Measurements from ENCODE around the gene DUSP28.
A peak's percentile ranks its signal among the peaks of the same experiment; 100 is the strongest.
"Not testable (repeated sequence)": the region's sequence is repeated elsewhere in the genome, so short reads cannot be mapped to it uniquely, and the experiment has no call there.

Gene DUSP28

GRCh38 chr2:240560084-240560479 is at the start of gene DUSP28:
Gene DUSP28 (plus strand): TSS chr2:240560357. CDS start chr2:240560685, 328 bp downstream.
- peak; percentile 62 to 86 (median 76) for DNase-seq

DNA sequence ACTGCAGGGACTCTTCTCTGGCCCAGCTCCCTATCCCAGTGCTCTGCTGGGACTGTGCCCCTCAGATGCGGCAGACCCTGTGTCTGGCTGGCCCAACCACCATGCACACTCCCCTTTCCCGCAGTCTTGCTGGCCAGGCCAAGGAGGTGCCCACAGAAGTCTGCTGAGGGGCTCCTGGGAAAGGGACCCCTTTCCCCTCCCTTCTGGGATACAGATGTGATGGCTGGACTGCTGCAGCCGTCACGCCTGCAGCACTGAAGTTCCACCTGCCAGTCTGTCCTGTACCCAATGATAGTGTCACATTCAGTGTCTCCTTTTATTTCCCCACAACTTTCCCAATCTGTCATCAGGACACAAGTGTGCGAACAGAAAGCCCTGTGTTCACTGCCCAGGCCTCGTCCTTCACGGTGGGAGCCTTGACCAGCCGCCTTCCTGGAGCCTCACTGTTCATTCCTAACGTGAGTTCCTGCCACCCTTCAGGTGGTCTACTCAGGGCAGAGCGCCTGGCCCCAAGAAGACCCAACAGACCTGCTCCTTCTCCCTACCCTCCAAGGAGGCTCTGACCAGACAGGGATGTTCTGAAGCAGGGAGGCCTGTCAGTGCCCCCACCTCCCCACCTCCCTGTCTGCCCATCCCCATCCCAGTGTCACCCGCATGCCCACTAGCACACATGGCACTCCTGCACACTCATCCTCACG is 49.5 kb upstream of the DUSP28 start:
- no peak for DNase-seq

DNA sequence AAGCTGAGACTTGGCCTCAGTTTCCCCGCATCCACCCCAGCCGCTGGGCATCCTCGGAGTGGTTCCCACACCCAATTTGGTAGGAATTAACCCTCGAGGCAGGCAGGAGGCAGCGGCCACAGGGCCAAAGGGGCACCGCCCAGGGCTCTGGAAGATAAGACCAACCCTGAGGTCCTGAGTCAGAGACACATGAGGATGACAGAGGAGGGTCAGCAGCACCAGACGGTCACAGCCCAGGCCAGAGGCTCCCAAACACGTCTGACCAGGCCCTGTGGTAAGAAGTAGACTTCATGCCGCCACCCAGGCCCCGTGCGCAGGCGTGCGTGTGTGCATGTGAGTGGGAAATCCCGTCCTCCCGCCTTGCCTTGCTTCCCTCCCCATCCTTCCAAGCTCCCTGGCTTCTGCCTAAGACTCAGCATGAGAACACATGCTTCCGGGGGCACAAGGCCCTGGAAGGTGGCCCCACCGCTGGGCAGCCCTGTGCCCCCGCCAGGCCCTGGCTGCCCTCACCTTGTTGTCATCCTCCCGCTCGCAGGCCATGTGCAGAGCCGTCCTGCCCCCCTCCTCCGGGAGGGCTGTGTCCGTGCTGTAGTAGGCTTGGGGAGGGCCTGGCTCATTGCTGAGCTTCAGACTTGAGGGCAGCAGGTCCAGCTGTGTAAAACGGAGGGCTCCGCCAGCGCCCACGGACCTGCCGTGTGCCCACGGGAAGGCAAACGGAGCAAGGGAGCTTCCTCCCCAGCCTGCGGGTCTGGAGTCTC is 48.6 kb upstream of the DUSP28 start:
- DNase-seq: no peak

DNA sequence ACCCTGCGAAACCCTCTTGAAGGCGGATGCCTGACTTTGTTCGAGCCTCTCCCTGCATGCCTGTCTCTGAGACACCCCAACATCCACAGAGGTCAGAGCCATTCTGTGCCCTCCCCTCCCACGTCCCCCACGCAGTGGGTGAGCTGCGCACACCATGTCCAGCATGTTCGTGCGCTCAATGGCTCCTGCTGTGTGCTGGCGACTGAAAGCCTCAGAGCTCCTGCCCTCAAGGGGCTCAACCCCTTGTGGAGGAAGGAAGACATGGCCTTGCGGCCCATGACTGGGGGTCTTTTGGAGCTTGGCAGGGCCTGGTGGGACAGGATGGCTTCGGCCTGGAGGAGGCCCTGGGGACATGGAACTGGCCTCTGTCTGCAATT is 48.1 kb upstream of the DUSP28 start:
- DNase-seq: no peak

DNA sequence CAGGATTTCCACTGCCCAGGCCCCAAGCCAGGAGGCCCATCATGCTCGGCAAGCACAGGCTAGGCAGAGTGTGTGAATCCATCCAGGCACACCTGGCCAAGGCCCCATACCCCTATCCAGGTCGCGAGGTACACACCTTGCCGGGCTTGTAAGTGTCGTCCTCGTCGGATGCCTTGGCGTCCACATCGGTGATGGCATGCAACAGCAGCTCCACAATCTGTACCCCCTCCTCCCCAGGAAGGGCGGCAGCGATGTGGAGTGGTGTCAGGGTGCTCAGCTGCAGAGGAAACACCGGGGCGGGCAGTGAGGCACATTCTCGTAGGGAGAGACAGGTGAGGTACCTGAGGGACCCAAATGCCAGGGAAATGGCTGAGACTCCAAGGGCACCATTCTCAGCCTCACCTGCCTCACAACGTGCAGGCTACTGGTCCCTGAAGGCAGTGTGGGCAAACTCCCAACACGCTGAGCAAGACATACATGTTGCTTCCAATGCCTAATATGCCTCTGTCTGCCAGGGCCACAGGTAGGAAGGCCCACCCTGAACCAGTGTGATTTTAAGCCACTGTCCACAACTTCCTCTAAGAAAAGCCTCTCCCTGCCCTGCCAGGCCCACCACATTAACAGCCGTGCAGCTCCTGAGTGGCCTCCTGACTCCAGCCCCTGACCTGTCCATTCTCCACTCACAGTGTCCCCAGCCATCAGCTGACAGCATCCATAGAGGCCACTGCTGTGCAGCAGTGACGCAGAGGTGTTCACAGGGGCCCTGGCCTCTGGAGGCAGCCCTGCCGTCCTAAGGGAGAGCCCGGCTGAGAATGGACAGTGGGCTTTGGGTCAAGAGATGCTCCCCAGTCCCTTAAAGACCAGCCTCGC is 47.3 kb upstream of the DUSP28 start:
- DNase-seq: no peak

- peak; percentile 25 to 75 (median 71) for DNase-seq
Measured at GRCh38 chr2:240513549-240514287, 46.4 kb upstream of the DUSP28 start.

DNA sequence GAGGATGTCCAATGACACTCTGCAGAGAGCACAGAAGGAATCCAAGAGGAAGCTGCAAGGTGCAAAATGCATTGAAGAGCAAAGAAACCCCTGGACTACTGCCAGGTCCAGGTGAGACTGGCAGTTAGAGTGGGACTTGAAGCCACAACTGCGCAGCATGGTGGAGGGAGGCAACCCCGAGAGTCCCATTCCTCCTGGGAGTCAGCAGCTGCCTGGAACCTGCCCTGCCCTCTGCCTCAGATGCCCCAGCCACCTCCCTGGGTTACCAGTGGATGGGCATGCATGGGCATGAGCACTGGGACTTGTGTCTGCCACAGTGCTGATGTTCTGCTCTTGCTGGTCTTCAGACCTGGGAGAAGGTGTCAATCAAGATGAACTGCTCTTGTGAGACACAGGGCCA is 45.5 kb upstream of the DUSP28 start:
- no peak for DNase-seq

DNA sequence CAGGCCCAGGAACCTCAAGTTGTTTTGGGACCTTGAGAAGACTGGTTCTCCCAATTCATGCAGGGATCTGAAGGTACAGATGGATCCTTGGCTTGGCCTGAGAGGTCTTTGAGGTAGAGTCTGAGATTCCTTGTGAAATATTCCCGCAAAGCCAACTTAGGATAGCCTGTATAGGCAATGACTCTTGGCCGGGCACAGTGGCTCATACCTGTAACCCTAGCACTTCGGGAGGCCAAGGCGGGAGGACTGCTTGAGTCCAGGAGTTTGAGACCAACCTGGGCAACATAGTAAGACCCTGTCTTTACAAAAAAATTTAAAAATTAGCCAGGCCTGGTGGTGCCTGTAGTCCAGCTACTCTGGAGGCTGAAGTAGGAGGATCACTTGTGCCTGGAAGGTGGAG is 42.8 kb upstream of the DUSP28 start:
- no peak for DNase-seq

- DNase-seq: no peak
Measured at GRCh38 chr2:240518981-240519380, 41.2 kb upstream of the DUSP28 start.

DNA sequence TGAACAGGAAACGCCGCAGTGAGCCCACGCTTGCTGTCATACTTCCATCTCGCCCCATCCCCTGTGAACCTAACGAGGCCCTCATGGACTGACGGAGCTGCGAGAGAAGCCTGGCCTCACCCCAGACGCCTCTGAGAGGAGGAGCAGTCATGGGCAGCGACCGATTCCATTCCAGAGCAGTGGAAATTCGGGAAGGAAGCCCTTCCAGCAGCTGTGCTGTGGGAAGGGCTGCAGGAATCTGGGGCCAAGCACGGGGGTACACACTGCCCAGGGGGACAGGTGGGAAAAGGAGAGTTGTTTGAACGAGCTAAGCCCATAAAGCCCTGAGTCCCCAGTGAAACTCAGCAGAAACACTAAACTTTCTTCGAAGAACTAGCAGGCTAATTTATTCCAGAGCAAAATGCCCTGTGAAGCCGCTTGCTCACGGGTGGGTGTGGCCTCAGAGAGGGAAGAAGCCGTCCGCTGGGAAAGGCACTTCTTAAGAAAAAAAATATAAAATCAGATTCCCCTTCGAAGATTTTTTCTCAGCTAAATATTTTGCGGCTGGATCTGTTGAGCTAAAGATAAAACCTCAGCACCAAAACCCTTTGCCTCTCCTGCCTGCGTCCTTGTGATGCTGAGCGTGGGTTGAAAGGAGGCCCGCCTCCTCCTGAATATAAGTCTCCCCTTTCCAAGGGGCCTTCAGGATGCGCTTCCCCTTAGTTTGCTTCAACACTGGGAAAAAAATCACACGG is 40.6 kb upstream of the DUSP28 start:
- DNase-seq: no peak

GRCh38 chr2:240520130-240520973 is 39.8 kb upstream of the DUSP28 start:
- DNase-seq: no peak

GRCh38 chr2:240520974-240521350 is 39.2 kb upstream of the DUSP28 start:
- DNase-seq: no peak

DNA sequence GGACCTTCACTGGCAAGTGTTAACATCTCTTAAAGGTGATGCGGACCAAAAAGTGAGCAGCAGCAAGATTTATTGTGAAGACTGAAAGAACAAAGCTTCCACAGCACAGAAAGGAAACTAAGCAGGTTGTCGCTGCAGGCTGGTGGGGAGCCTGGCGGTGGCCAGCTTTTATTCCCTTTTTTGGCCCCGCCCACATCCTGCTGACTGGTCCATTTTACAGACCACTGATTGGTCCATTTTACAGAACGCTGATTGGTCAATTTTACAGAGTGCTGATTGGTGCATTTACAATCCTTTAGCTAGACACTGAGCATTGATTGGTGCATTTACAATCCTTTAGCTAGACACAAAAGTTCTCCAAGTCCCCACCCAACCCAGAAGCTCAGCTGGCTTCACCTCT is 38.3 kb upstream of the DUSP28 start:
- not testable (repeated sequence) for DNase-seq

DNA sequence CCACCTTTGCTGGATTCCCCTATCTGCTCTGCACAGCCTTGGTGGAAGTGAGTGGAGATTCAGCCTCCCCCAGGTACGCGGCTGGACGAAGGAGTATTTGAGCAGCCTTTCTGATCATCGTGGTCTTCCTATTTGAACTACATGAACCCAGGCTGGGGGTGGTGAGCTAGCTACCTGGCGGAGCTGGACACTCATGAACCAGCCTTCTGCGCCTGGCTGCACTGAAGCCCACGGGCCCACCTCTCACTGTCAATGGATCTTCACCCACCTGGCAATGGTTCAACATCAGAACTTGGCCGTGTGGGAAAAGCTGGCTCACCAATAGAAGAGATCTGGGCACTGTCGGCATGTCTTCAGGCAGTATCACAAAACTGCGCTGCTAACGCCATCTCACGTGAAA is 37.8 kb upstream of the DUSP28 start:
- DNase-seq: no peak

DNA sequence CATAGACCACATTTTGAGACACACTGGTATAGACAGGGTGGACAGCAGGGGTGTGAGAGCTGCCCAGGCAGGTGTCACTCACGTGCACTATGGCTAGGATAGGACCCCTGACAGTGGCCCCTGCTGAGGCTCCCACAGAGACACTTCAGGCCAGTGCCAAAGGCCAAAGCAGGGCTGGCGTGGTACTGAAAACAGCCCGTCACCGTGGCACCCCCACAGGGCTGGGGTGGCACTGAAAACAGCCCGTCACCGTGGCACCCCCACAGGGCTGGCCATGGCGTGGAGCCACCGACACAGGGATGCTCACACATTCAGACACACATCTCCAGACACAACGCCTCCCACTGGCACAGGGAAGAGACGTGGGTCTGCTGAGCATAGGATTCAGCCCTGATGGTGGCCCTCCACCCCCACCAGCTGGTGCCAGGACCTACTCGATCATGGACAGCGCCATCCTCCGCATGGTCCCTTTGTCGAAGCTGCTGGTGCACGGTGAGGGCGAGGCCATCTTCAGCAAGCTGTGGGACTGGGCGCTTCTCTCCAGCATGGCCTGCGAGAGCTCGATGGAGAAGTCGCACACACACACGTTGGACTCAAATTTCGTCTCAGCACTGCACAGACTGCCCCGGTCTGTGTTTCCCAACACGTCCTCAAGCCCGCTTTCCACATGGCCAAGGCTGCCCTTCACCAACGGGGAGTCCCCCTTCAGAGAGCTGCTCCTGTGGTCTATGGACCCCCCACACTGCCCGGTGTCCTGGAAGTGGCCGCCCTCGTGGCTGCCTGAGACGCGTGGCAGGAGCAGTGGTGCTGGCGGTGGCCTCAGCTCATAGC is 36.5 kb upstream of the DUSP28 start:
- DNase-seq: no peak

GRCh38 chr2:240524963-240525718 is 35.0 kb upstream of the DUSP28 start:
- DNase-seq: no peak

GRCh38 chr2:240525802-240526201 is 34.4 kb upstream of the DUSP28 start:
- DNase-seq: no peak

DNA sequence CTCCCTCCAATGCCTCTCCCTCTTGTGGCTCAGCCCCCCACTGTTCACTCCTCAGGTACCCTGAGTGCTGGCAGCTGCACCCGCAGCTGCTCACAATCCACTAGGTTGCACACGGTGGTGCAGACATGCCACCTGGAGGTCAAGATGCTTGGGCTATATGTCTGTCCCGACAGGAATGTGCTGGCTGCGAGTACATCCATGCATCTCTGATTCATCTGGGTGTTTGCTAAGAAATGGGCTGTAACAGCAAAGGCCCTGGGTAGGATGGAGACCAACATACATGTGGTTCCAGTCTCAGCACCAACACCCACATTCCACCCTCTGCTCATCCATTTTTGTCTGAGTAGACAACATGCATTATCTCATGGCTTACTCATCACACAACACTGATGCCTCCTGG is 33.6 kb upstream of the DUSP28 start:
- no peak for DNase-seq

DNA sequence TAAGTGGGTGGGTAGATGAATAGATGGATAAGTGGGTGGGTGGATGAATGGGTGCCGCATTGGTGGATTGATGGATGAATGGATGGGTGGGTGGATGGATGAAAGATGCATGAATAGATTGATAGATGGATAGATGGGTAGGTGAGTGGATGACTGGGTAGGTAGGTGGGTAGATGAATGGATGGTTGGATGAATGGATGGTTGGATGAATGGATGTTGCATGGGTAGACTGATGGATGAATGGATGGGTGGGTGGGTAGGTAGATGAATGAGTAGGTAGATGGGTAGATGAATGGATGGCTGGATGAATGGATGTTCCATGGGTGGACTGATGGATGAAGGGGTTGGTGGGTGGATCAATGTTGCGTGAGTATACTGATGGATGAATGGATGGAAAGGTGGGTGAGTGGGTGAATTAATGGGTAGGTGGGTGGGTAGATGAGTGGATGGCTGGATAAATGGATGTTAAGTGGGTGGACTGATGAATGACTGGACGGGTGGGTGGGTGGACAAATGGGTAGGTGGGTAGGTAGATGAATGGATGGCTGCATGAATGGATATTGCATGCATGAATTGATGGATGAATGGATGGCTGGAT is 32.9 kb upstream of the DUSP28 start:
- DNase-seq: no peak
